ENCODE measurements around the gene DR1. TPM values are rescaled to one million over a fixed set of nuclear protein-coding genes. Genes with fewer than 3 reads are reported as not detected.

Gene DR1
- total RNA-seq, 1 donor from 2014 or later = 76.9 TPM

GRCh38 chr1:93357242-93357641, 11.5 kb downstream of the DR1 start:
- no peak overlapping the region for H3K4me3 Mint-ChIP-seq (ENCODE audit: unreplicated experiment)
- no peak overlapping the region for H2AFZ ChIP-seq (ENCODE audit: low read depth, low read length)
- TF ChIP-seq, protein P1, sequence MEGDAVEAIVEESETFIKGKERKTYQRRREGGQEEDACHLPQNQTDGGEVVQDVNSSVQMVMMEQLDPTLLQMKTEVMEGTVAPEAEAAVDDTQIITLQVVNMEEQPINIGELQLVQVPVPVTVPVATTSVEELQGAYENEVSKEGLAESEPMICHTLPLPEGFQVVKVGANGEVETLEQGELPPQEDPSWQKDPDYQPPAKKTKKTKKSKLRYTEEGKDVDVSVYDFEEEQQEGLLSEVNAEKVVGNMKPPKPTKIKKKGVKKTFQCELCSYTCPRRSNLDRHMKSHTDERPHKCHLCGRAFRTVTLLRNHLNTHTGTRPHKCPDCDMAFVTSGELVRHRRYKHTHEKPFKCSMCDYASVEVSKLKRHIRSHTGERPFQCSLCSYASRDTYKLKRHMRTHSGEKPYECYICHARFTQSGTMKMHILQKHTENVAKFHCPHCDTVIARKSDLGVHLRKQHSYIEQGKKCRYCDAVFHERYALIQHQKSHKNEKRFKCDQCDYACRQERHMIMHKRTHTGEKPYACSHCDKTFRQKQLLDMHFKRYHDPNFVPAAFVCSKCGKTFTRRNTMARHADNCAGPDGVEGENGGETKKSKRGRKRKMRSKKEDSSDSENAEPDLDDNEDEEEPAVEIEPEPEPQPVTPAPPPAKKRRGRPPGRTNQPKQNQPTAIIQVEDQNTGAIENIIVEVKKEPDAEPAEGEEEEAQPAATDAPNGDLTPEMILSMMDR (IDR thresholded peaks at IDR 0.05; ENCODE audit: insufficient read depth, low read depth, low read length) = no peak
- TF ChIP-seq EZH2 (IDR thresholded peaks at IDR 0.05; ENCODE audit: insufficient read depth, low read length) = no peak
- no peak overlapping the region for H3K4me2 ChIP-seq (ENCODE audit: low read length)
- no peaks in the 10 kb centered on the region for H3K9me3 Mint-ChIP-seq (ENCODE audit: unreplicated experiment)
- H3K4me1 ChIP-seq (ENCODE audit: insufficient read depth, low read length) = no peaks in the 10 kb centered on the region
- H4K20me1 ChIP-seq (ENCODE audit: insufficient read depth, low read length) = peaks cover 62% of the 10 kb centered on the region
- peaks cover 15% of the 10 kb centered on the region for H3K4me1 Mint-ChIP-seq (ENCODE audit: low read depth, unreplicated experiment)
- FAIRE-seq (no peak), DNase-seq (ENCODE audit: low read depth) (no peak)
- H3K36me3 ChIP-seq (ENCODE audit: insufficient read depth, low read length) = peaks cover 39% of the 10 kb centered on the region
- no peak overlapping the region for H3K27ac ChIP-seq (ENCODE audit: low read depth, low read length)
- H3K27ac Mint-ChIP-seq (ENCODE audit: unreplicated experiment) = no peak overlapping the region
- no peaks in the 10 kb centered on the region for H3K9me3 ChIP-seq (ENCODE audit: insufficient read depth, low read depth, low read length)
- peaks cover 99% of the 10 kb centered on the region for H3K79me2 ChIP-seq (ENCODE audit: insufficient read depth, low read length)
- no peak overlapping the region for H3K4me3 ChIP-seq (ENCODE audit: insufficient read depth, low read depth, low read length)
- H3K9ac ChIP-seq (ENCODE audit: low read length) = no peak overlapping the region
- no peaks in the 10 kb centered on the region for H3K27me3 Mint-ChIP-seq (ENCODE audit: low read depth, unreplicated experiment)
- H3K27me3 ChIP-seq (ENCODE audit: insufficient read depth, low read length) = no peaks in the 10 kb centered on the region
- H3K36me3 Mint-ChIP-seq (ENCODE audit: low read depth, unreplicated experiment) = peaks cover 1% of the 10 kb centered on the region

DNA sequence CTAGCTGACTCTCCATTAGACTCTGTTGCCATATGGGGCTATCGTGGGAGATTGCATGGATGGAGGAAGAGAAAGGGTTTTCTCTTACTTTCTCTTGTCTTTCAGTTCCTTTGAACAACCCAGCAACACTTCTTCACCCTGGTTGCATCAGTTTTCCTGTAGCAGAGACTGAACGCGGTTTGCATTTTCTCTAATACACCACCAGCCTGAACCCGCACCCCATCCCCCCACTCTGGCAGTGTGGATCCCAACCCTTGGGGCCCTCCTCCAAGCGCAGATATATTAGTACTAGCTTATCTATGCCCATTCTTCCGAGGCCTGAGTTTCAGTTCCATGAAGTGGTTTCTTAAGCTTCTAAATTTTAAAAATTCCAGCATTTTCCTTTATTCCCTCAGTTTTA, 12.6 kb downstream of the DR1 start:
- peaks cover 43% of the 10 kb centered on the region for H3K36me3 ChIP-seq (ENCODE audit: insufficient read depth, low read length)
- no peak for FAIRE-seq

DNA sequence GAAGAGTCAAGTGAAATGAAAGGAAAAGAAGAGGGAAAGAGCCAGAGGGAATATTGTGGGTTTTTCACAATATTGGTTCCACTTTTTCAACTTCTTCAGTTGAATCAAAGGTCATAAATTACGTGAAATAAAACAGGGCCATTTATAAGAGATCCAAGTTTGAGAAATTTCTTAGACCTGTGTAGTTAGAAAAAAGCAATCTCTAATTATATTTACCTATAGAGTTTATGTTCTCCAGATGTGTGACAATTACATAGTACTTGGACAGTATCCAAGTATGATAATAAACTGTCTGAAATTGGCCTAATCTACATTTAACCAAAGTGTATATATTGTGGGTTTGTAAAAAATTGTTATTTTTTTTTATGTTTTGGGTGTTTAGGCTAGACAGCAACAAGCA, 14.4 kb downstream of the DR1 start:
- peaks cover 4% of the 10 kb centered on the region for H3K36me3 Mint-ChIP-seq (ENCODE audit: low read depth, unreplicated experiment)
- peaks cover 2% of the 10 kb centered on the region for H3K4me1 Mint-ChIP-seq (ENCODE audit: low read depth, unreplicated experiment)
- no peak overlapping the region for H3K4me3 Mint-ChIP-seq (ENCODE audit: unreplicated experiment)
- no peak overlapping the region for H3K27ac Mint-ChIP-seq (ENCODE audit: unreplicated experiment)
- DNase-seq (ENCODE audit: low read depth) (no peak), FAIRE-seq (no peak)
- H3K27me3 Mint-ChIP-seq (ENCODE audit: low read depth, unreplicated experiment) = no peaks in the 10 kb centered on the region
- no peak overlapping the region for H3K9ac ChIP-seq (ENCODE audit: low read length)
- TF ChIP-seq EZH2 (IDR thresholded peaks at IDR 0.05; ENCODE audit: insufficient read depth, low read length) = no peak
- H4K20me1 ChIP-seq (ENCODE audit: insufficient read depth, low read length) = peaks cover 51% of the 10 kb centered on the region
- no peaks in the 10 kb centered on the region for H3K27me3 ChIP-seq (ENCODE audit: insufficient read depth, low read length)
- no peaks in the 10 kb centered on the region for H3K9me3 Mint-ChIP-seq (ENCODE audit: unreplicated experiment)
- no peaks in the 10 kb centered on the region for H3K9me3 ChIP-seq (ENCODE audit: insufficient read depth, low read depth, low read length)
- no peak overlapping the region for H3K4me3 ChIP-seq (ENCODE audit: insufficient read depth, low read depth, low read length)
- no peak overlapping the region for H3K4me2 ChIP-seq (ENCODE audit: low read length)
- no peak overlapping the region for H2AFZ ChIP-seq (ENCODE audit: low read depth, low read length)
- H3K4me1 ChIP-seq (ENCODE audit: insufficient read depth, low read length) = no peaks in the 10 kb centered on the region
- H3K36me3 ChIP-seq (ENCODE audit: insufficient read depth, low read length) = peaks cover 40% of the 10 kb centered on the region
- H3K27ac ChIP-seq (ENCODE audit: low read depth, low read length) = no peak overlapping the region
- H3K79me2 ChIP-seq (ENCODE audit: insufficient read depth, low read length) = peaks cover 93% of the 10 kb centered on the region

More for the DNA sequence above, 12.6 kb downstream of the DR1 start:
- Histone ChIP-seq H3K27me3 (ENCODE audit: insufficient read depth, low read length) (no peaks in the 10 kb centered on the region), H4K20me1 (ENCODE audit: insufficient read depth, low read length) (peaks cover 55% of the 10 kb centered on the region), H3K4me2 (ENCODE audit: low read length) (no peak overlapping the region), H2AFZ (ENCODE audit: low read depth, low read length) (no peak overlapping the region), H3K79me2 (ENCODE audit: insufficient read depth, low read length) (peaks cover 98% of the 10 kb centered on the region), H3K4me1 (ENCODE audit: insufficient read depth, low read length) (no peaks in the 10 kb centered on the region), H3K9ac (ENCODE audit: low read length) (no peak overlapping the region), H3K27ac (ENCODE audit: low read depth, low read length) (no peak overlapping the region), H3K4me3 (ENCODE audit: insufficient read depth, low read depth, low read length) (no peak overlapping the region), H3K9me3 (ENCODE audit: insufficient read depth, low read depth, low read length) (no peaks in the 10 kb centered on the region)
- Mint-ChIP-seq H3K4me3 (ENCODE audit: unreplicated experiment) (no peak overlapping the region), H3K27ac (ENCODE audit: unreplicated experiment) (no peak overlapping the region), H3K4me1 (ENCODE audit: low read depth, unreplicated experiment) (peaks cover 8% of the 10 kb centered on the region), H3K36me3 (ENCODE audit: low read depth, unreplicated experiment) (peaks cover 1% of the 10 kb centered on the region), H3K9me3 (ENCODE audit: unreplicated experiment) (no peaks in the 10 kb centered on the region), H3K27me3 (ENCODE audit: low read depth, unreplicated experiment) (no peaks in the 10 kb centered on the region)
- DNase-seq (ENCODE audit: low read depth) = no peak
- no peak for TF ChIP-seq EZH2 (IDR thresholded peaks at IDR 0.05; ENCODE audit: insufficient read depth, low read length)
- TF ChIP-seq, protein P1 (IDR thresholded peaks at IDR 0.05; ENCODE audit: insufficient read depth, low read depth, low read length) = no peak
